DOHH2 (cell line): ENCODE measurements around the gene NPVF.

ENCODE experiments used
- H3F3A ChIP-seq: fragments of 200-600 bp; sonication (generic), shearing (Covaris generic); 2 replicates; pipeline ENCODE4 v1.6.0; 2016; ENCODE audit warnings: antibody characterized with exemption, mild to moderate bottlenecking; ENCODE audit not compliant: control insufficient read depth, insufficient read depth
- H3K27ac ChIP-seq: fragments of 200-600 bp; sonication (generic); 2 replicates; pipeline ENCODE4 v1.5.1; 2014; ENCODE audit warnings: low read depth, mild to moderate bottlenecking, low read length, moderate library complexity
- H3K27me3 ChIP-seq: fragments of 200-600 bp; sonication (generic); 2 replicates; pipeline ENCODE4 v1.6.1; 2014; ENCODE audit warnings: mild to moderate bottlenecking, low read length, mixed read lengths; ENCODE audit not compliant: control insufficient read depth
- H3K36me3 ChIP-seq: fragments of 200-600 bp; sonication (generic); 2 replicates; pipeline ENCODE4 v1.6.1; 2014; ENCODE audit warnings: mild to moderate bottlenecking, low read length, moderate library complexity, mixed read lengths; ENCODE audit not compliant: control insufficient read depth
- H3K4me1 ChIP-seq: fragments of 200-600 bp; sonication (generic); 2 replicates; pipeline ENCODE4 v1.6.1; 2014; ENCODE audit warnings: mild to moderate bottlenecking, low read length, mixed read lengths; ENCODE audit not compliant: control insufficient read depth
- H3K4me2 ChIP-seq: fragments of 200-600 bp; sonication (generic); 2 replicates; pipeline ENCODE4 v1.6.0; 2014; ENCODE audit warnings: mild to moderate bottlenecking, low read length, moderate library complexity
- H3K4me3 ChIP-seq: fragments of 200-600 bp; sonication (generic); 2 replicates; pipeline ENCODE4 v1.5.1; 2014; ENCODE audit warnings: mild to moderate bottlenecking, low read length, mixed read lengths
- H3K79me2 ChIP-seq: fragments of 200-600 bp; sonication (generic); 2 replicates; pipeline ENCODE4 v1.6.1; 2014; ENCODE audit warnings: mild to moderate bottlenecking, low read length, mixed read lengths; ENCODE audit not compliant: control insufficient read depth
- H3K9me2 ChIP-seq: fragments of 200-600 bp; sonication (generic); replicated peaks from 2 replicates; pipeline ENCODE4 v1.6.1; 2014; ENCODE audit warnings: mild to moderate bottlenecking, low read length, mixed read lengths; ENCODE audit not compliant: control insufficient read depth
- H3K9me3 ChIP-seq: fragments of 200-600 bp; sonication (generic); 2 replicates; pipeline ENCODE4 v1.6.1; 2014; ENCODE audit warnings: antibody characterized with exemption, low read length, mixed read lengths; ENCODE audit not compliant: control insufficient read depth, insufficient read depth
- H4K20me1 ChIP-seq: fragments of 200-600 bp; sonication (generic); 2 replicates; pipeline ENCODE4 v1.6.0; 2014; ENCODE audit warnings: low read depth, mild to moderate bottlenecking, antibody characterized with exemption, low read length, moderate library complexity; ENCODE audit not compliant: control insufficient read depth, insufficient read depth
- EZH2phosphoT487 ChIP-seq: fragments of 200-600 bp; sonication (generic); IDR thresholded peaks from 2 replicates; pipeline ENCODE4 v1.6.1; 2017; ENCODE audit warnings: borderline replicate concordance, mild to moderate bottlenecking, antibody characterized with exemption, low read length, moderate library complexity, mixed read lengths
- TF ChIP-seq, protein P1 (sequence below): fragments of 200-600 bp; sonication (generic); IDR thresholded peaks from one replicate; pipeline ENCODE4 v1.5.1; 2014; ENCODE audit warnings: antibody characterized with exemption, mild to moderate bottlenecking, low read depth, low read length; ENCODE audit not compliant: poor library complexity, severe bottlenecking

The NPVF gene

DNA sequence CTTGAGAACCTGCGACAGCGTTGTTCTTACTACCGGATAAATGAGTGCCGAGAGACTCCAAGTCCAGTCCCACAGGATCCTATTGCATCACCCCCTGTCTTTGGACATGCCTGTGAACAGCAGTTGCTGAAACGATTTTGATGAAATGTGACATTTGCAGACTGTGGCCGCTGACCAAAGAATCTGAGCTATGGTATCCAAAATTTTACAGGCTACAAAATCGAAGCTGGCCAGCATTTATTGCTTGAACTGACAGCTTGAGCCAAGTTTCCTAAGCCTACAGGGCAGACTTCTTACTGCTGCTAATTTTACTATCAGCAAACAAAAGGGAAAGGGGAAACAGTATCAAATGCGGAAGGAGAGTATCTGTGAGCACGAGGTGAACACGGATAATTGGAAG lies 12.1 kb upstream of the NPVF start:
- no peaks in the 10 kb centered on the region for H3K4me1 ChIP-seq
- no peaks in the 10 kb centered on the region for H3K79me2 ChIP-seq
- no peaks in the 10 kb centered on the region for H4K20me1 ChIP-seq
- H3K9me2 ChIP-seq, result no peaks in the 10 kb centered on the region
- TF ChIP-seq, protein P1, sequence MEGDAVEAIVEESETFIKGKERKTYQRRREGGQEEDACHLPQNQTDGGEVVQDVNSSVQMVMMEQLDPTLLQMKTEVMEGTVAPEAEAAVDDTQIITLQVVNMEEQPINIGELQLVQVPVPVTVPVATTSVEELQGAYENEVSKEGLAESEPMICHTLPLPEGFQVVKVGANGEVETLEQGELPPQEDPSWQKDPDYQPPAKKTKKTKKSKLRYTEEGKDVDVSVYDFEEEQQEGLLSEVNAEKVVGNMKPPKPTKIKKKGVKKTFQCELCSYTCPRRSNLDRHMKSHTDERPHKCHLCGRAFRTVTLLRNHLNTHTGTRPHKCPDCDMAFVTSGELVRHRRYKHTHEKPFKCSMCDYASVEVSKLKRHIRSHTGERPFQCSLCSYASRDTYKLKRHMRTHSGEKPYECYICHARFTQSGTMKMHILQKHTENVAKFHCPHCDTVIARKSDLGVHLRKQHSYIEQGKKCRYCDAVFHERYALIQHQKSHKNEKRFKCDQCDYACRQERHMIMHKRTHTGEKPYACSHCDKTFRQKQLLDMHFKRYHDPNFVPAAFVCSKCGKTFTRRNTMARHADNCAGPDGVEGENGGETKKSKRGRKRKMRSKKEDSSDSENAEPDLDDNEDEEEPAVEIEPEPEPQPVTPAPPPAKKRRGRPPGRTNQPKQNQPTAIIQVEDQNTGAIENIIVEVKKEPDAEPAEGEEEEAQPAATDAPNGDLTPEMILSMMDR, result no peak
- no peak for TF ChIP-seq EZH2phosphoT487
- no peaks in the 10 kb centered on the region for H3F3A ChIP-seq
- peaks cover 17% of the 10 kb centered on the region for H3K27me3 ChIP-seq
- H3K9me3 ChIP-seq, result no peaks in the 10 kb centered on the region
- no peak overlapping the region for H3K4me2 ChIP-seq
- H3K27ac ChIP-seq, result no peak overlapping the region
- no peak overlapping the region for H3K4me3 ChIP-seq
- no peaks in the 10 kb centered on the region for H3K36me3 ChIP-seq

DNA sequence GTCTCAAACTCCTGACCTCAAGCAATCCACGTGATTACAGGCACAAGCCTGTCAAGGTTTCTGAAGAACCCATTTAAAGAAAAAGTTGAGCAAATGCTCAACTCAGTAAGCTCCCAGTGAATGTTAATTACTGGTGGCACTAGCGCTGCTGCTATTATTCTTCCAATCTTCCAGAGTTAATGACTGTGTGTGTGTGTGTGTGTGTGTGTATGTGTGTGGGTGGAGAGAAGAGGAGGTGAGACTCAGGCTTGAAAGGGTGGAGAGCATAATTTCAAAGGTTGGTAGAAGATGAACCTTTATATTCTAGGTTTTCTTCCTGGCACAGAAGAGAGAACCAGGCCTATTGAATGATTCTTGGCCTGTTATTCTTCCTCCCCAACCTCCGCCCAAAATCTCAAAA lies 11.6 kb upstream of the NPVF start:
- no peak overlapping the region for H3K4me3 ChIP-seq
- TF ChIP-seq, protein P1, result no peak
- no peak for TF ChIP-seq EZH2phosphoT487
- H3K9me2 ChIP-seq, result no peaks in the 10 kb centered on the region
- no peaks in the 10 kb centered on the region for H3K9me3 ChIP-seq
- peaks cover 17% of the 10 kb centered on the region for H3K27me3 ChIP-seq
- no peaks in the 10 kb centered on the region for H3K4me1 ChIP-seq
- H4K20me1 ChIP-seq, result no peaks in the 10 kb centered on the region
- no peaks in the 10 kb centered on the region for H3K36me3 ChIP-seq
- H3F3A ChIP-seq, result no peaks in the 10 kb centered on the region
- no peak overlapping the region for H3K4me2 ChIP-seq
- no peak overlapping the region for H3K27ac ChIP-seq
- no peaks in the 10 kb centered on the region for H3K79me2 ChIP-seq

DNA sequence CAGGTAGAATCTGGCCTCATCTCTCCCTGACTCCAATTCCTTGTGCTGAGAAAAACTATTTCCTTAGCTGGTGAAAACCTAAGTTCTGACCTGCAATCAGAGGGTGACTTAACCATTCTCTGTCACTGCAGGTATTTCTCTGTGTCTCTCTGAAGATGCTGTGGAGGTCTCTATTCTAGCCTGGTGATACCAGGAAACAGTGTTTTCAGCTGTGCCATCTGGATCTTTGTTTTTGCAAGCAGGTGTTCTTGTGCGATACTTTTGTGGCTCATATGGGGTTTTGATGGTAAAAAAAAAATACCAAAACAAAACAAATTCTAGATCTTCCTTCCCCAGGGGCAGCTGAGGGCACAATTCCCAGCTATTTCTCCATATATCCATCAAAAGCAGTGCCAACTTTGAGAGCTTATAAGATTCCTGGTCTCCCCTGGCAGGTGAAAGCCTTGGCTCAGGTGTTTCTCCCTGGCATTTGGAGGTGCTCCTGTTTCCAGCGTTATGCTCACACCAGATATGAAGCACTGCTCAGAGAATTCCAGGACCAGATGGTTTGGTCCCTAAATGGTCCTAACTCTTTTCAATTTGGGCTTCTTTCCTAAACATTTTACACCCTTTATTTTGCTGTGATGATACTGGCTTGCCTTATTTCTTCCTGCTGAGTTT lies 9.9 kb upstream of the NPVF start:
- Histone ChIP-seq H3K4me3 (no peak overlapping the region), H3K27ac (no peak overlapping the region), H3K79me2 (no peaks in the 10 kb centered on the region), H3F3A (no peaks in the 10 kb centered on the region), H3K27me3 (peaks cover 9% of the 10 kb centered on the region), H3K9me2 (no peaks in the 10 kb centered on the region), H3K9me3 (no peaks in the 10 kb centered on the region), H4K20me1 (no peaks in the 10 kb centered on the region), H3K36me3 (no peaks in the 10 kb centered on the region), H3K4me1 (no peaks in the 10 kb centered on the region), H3K4me2 (no peak overlapping the region)
- TF ChIP-seq EZH2phosphoT487, result no peak
- TF ChIP-seq, protein P1, result no peak

DNA sequence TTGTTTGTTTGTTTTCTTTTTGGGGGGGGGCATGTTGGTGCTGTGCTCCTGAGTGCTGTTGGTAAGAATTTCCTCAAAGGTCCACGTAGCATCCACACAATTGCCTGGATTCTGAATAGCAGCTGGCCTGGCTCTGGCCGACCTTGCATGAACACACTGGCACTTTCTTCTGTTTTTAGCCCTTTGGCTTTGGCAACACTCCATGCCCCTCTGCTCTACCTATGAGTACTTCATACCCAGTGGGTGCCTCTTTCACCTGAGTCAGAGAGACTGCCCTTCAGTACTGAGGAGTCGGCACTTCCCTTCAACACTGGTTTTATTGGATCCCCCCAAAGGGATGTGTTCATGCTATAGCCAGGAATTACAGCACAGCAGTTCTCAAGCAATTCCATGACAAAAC lies 7.2 kb upstream of the NPVF start:
- no peak overlapping the region for H3K4me3 ChIP-seq
- H3K9me2 ChIP-seq, result no peaks in the 10 kb centered on the region
- H4K20me1 ChIP-seq, result no peaks in the 10 kb centered on the region
- H3K4me2 ChIP-seq, result no peak overlapping the region
- H3F3A ChIP-seq, result no peaks in the 10 kb centered on the region
- no peak overlapping the region for H3K27ac ChIP-seq
- TF ChIP-seq, protein P1, result no peak
- TF ChIP-seq EZH2phosphoT487, result no peak
- no peaks in the 10 kb centered on the region for H3K36me3 ChIP-seq
- H3K79me2 ChIP-seq, result no peaks in the 10 kb centered on the region
- H3K9me3 ChIP-seq, result no peaks in the 10 kb centered on the region
- H3K4me1 ChIP-seq, result no peaks in the 10 kb centered on the region
- H3K27me3 ChIP-seq, result peaks cover 8% of the 10 kb centered on the region
